ENCODE data around the gene SMIM5.

The SMIM5 gene

GRCh38 chr17:75639771-75640555, 6.7 kb downstream of the SMIM5 start:
- H3K4me2 ChIP-seq (ENCODE audit: low read length) = no peak overlapping the region
- no peak overlapping the region for H3K27ac ChIP-seq (ENCODE audit: low read length)
- TF ChIP-seq CTCF (IDR thresholded peaks at IDR 0.05; ENCODE audit: low read depth, low read length) (no peak), EZH2phosphoT487 (IDR thresholded peaks at IDR 0.05; ENCODE audit: low read depth) (no peak)
- H3K4me3 ChIP-seq (ENCODE audit: low read length) = no peak overlapping the region
- peaks cover 3% of the 10 kb centered on the region; the same call in 1 of the 2 replicates for H3K79me2 ChIP-seq (ENCODE audit: low read length)
- H3K27me3 ChIP-seq (ENCODE audit: low read depth, low read length) = no peaks in the 10 kb centered on the region
- peaks cover 29% of the 10 kb centered on the region for H3K36me3 ChIP-seq (replicated peaks; ENCODE audit: low read depth, low read length)
- H3K4me1 ChIP-seq (ENCODE audit: low read length) = peaks cover 13% of the 10 kb centered on the region
- no peak overlapping the region for H2AFZ ChIP-seq (ENCODE audit: low read depth, low read length)
- H3K9ac ChIP-seq (ENCODE audit: low read length) = no peak overlapping the region
- no peaks in the 10 kb centered on the region for H3K9me3 ChIP-seq (ENCODE audit: insufficient read depth, low read length)
- no peaks in the 10 kb centered on the region for H4K20me1 ChIP-seq (ENCODE audit: insufficient read depth, low read length)

- Histone ChIP-seq H3K27me3 (ENCODE audit: low read depth, low read length) (no peaks in the 10 kb centered on the region), H4K20me1 (ENCODE audit: insufficient read depth, low read length) (no peaks in the 10 kb centered on the region), H3K9ac (ENCODE audit: low read length) (no peak overlapping the region), H3K4me3 (ENCODE audit: low read length) (no peak overlapping the region), H3K4me2 (ENCODE audit: low read length) (no peak overlapping the region), H3K4me1 (ENCODE audit: low read length) (peaks cover 20% of the 10 kb centered on the region), H3K27ac (ENCODE audit: low read length) (no peak overlapping the region), H3K79me2 (ENCODE audit: low read length) (peaks cover 10% of the 10 kb centered on the region), H3K9me3 (ENCODE audit: insufficient read depth, low read length) (no peaks in the 10 kb centered on the region), H3K36me3 (replicated peaks; ENCODE audit: low read depth, low read length) (peaks cover 30% of the 10 kb centered on the region), H2AFZ (ENCODE audit: low read depth, low read length) (no peak overlapping the region)
- TF ChIP-seq CTCF (IDR thresholded peaks at IDR 0.05; ENCODE audit: low read depth, low read length) (no peak), EZH2phosphoT487 (IDR thresholded peaks at IDR 0.05; ENCODE audit: low read depth) (no peak)
Observed at GRCh38 chr17:75640556-75641119, 7.4 kb downstream of the SMIM5 start.

- no peaks in the 10 kb centered on the region for H3K9me3 ChIP-seq (ENCODE audit: insufficient read depth, low read length)
- no peak overlapping the region for H3K4me2 ChIP-seq (ENCODE audit: low read length)
- peaks cover 27% of the 10 kb centered on the region for H3K4me1 ChIP-seq (ENCODE audit: low read length)
- H3K27me3 ChIP-seq (ENCODE audit: low read depth, low read length) = no peaks in the 10 kb centered on the region
- no peak overlapping the region for H3K9ac ChIP-seq (ENCODE audit: low read length)
- no peak overlapping the region for H3K27ac ChIP-seq (ENCODE audit: low read length)
- peaks cover 12% of the 10 kb centered on the region for H3K79me2 ChIP-seq (ENCODE audit: low read length)
- no peak overlapping the region for H3K4me3 ChIP-seq (ENCODE audit: low read length)
- no peaks in the 10 kb centered on the region for H4K20me1 ChIP-seq (ENCODE audit: insufficient read depth, low read length)
- H2AFZ ChIP-seq (ENCODE audit: low read depth, low read length) = no peak overlapping the region
- TF ChIP-seq EZH2phosphoT487 (IDR thresholded peaks at IDR 0.05; ENCODE audit: low read depth) = no peak
- no peak for TF ChIP-seq CTCF (IDR thresholded peaks at IDR 0.05; ENCODE audit: low read depth, low read length)
- H3K36me3 ChIP-seq (replicated peaks; ENCODE audit: low read depth, low read length) = peaks cover 30% of the 10 kb centered on the region
Observed at GRCh38 chr17:75641343-75641742, 8.1 kb downstream of the SMIM5 start.

- Histone ChIP-seq H3K36me3 (replicated peaks; ENCODE audit: low read depth, low read length) (peaks cover 35% of the 10 kb centered on the region), H3K27ac (ENCODE audit: low read length) (no peak overlapping the region), H3K4me1 (ENCODE audit: low read length) (peaks cover 34% of the 10 kb centered on the region), H3K9me3 (ENCODE audit: insufficient read depth, low read length) (no peaks in the 10 kb centered on the region), H3K79me2 (ENCODE audit: low read length) (peaks cover 12% of the 10 kb centered on the region), H3K9ac (ENCODE audit: low read length) (no peak overlapping the region), H2AFZ (ENCODE audit: low read depth, low read length) (no peak overlapping the region), H3K27me3 (ENCODE audit: low read depth, low read length) (no peaks in the 10 kb centered on the region), H3K4me3 (ENCODE audit: low read length) (no peak overlapping the region), H4K20me1 (ENCODE audit: insufficient read depth, low read length) (no peaks in the 10 kb centered on the region), H3K4me2 (ENCODE audit: low read length) (no peak overlapping the region)
- TF ChIP-seq CTCF (IDR thresholded peaks at IDR 0.05; ENCODE audit: low read depth, low read length) (no peak), EZH2phosphoT487 (IDR thresholded peaks at IDR 0.05; ENCODE audit: low read depth) (no peak)
Observed at GRCh38 chr17:75642182-75642783, 9.0 kb downstream of the SMIM5 start.
